Measurements from ENCODE around the gene TSPAN5.

- no peak for TF ChIP-seq CTCF (IDR thresholded peaks at IDR 0.05)
- no peak for TF ChIP-seq POLR2A (IDR thresholded peaks at IDR 0.05)
These were observed 42.2 kb upstream of the TSPAN5 start for GRCh38 chr4:98700656-98701055.

All from heart left ventricle (tissue), 13 donors.